Upper lobe of left lung (tissue), 4 donors: ENCODE results near the gene MAP2K7.

ENCODE experiments used
- EP300 ChIP-seq, 4 donors: sonication (generic); formaldehyde crosslinking; IDR thresholded peaks; one replicate each; pipeline ENCODE4 v1.5.1; 2017; ENCODE audit warnings: antibody characterized with exemption in 4 of 4, control low read depth in 2 of 4
- POLR2A ChIP-seq, 4 donors: fragments of 450-650 bp; IDR thresholded peaks; one replicate each; pipeline ENCODE4 v1.5.1; 2016 to 2017; ENCODE audit warnings: antibody characterized with exemption in 4 of 4, mild to moderate bottlenecking in 2 of 4
- POLR2AphosphoS5 ChIP-seq, 2 donors: sonication (generic); formaldehyde crosslinking; IDR thresholded peaks; one replicate each; pipeline ENCODE4 v1.5.1; 2017; ENCODE audit warnings: antibody characterized with exemption in 2 of 2
- TF ChIP-seq, protein P1 (sequence below), 6 experiments: fragments of 450-650 bp in 4 of 6; fragments of 200-600 bp in 2 of 6; sonication (generic) in 2 of 6; IDR thresholded peaks; one replicate each; pipeline ENCODE4 v1.5.1; 2016 to 2019; ENCODE audit warnings: antibody characterized with exemption in 6 of 6

DNA sequence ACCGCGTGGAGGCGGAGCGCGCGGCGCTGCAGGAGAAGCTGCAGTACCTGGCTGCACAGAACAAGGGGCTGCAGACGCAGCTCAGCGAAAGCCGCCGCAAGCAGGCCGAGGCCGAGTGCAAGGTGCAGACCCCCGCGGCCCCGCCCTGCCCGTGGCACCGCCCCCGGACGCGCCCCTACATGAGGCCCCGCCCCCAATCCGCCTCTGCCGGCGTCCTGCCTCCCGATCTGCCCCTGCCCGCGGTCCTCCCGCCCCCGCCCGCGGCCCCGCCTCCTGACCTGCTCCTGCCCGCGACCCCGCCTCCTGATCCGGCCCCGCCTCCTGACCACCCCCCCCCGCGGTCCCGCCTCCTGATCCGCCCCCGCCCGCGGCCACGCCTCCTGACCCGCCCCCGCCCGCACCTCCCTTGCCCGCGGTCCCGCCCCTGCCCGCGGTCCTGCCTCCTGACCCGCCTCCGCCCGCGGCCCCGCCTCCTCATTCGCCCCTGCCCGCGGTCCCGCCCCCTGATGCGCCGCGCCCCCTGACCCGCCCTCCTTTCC is 41.2 kb upstream of the MAP2K7 start:
- TF ChIP-seq POLR2A (IDR thresholded peaks at IDR 0.05) (no peak), POLR2AphosphoS5 (IDR thresholded peaks at IDR 0.05) (no peak), EP300 (IDR thresholded peaks at IDR 0.05) (no peak)
- TF ChIP-seq, protein P1, sequence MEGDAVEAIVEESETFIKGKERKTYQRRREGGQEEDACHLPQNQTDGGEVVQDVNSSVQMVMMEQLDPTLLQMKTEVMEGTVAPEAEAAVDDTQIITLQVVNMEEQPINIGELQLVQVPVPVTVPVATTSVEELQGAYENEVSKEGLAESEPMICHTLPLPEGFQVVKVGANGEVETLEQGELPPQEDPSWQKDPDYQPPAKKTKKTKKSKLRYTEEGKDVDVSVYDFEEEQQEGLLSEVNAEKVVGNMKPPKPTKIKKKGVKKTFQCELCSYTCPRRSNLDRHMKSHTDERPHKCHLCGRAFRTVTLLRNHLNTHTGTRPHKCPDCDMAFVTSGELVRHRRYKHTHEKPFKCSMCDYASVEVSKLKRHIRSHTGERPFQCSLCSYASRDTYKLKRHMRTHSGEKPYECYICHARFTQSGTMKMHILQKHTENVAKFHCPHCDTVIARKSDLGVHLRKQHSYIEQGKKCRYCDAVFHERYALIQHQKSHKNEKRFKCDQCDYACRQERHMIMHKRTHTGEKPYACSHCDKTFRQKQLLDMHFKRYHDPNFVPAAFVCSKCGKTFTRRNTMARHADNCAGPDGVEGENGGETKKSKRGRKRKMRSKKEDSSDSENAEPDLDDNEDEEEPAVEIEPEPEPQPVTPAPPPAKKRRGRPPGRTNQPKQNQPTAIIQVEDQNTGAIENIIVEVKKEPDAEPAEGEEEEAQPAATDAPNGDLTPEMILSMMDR (IDR thresholded peaks at IDR 0.05), result no peak
